Stimulated activated naive CD4-positive, alpha-beta T cell treated with Interleukin-2 at 50 U/mL for 16 hours (primary cell): ENCODE data around the gene PELO.

Source experiments
- DNase-seq: peaks from one replicate; lab custom pipeline; 2025; lab: John Stamatoyannopoulos, UW

The PELO gene

GRCh38 chr5:52829664-52830063, 41.9 kb downstream of the PELO start:
- no peak for DNase-seq

- no peak for DNase-seq
Measured at GRCh38 chr5:52830650-52831049, 42.9 kb downstream of the PELO start.

GRCh38 chr5:52831786-52832511, 44.2 kb downstream of the PELO start:
- no peak for DNase-seq

GRCh38 chr5:52834320-52834719, 46.6 kb downstream of the PELO start:
- DNase-seq: no peak

GRCh38 chr5:52837068-52837467, 49.4 kb downstream of the PELO start:
- no peak for DNase-seq
